BJ (cell line): ENCODE data around the gene SLC9A5. TPM values are rescaled to one million over a fixed set of nuclear protein-coding genes. Genes with fewer than 3 reads are reported as not detected.

Experiments
- CTCF ChIA-PET: fragments of 350-600 bp; formaldehyde crosslinking; extraction: SDS; loops from one replicate; lab custom pipeline; 2021; ENCODE audit warnings: antibody characterized with exemption, inconsistent platforms; lab: Yijun Ruan, JAX
- POLR2A ChIA-PET: fragments of 300-600 bp; sonication (Branson Sonifier 250); formaldehyde crosslinking; extraction: SDS; loops from one replicate; lab custom pipeline; 2021; ENCODE audit warnings: antibody characterized with exemption; lab: Charles Lee
- DNase-seq: peaks from one replicate; pipeline ENCODE4 v3.0.0-alpha.2; 2011; ENCODE audit warnings: low read depth
- H3K27me3 ChIP-seq: 2 replicates; pipeline ENCODE4 v1.6.0; 2011; ENCODE audit warnings: low read length; ENCODE audit not compliant: control insufficient read depth, insufficient read depth
- H3K36me3 ChIP-seq: 2 replicates; pipeline ENCODE4 v1.5.1; 2011; ENCODE audit warnings: low read length; ENCODE audit not compliant: control insufficient read depth, insufficient read depth
- H3K4me3 ChIP-seq: 2 replicates; pipeline ENCODE4 v1.5.1; 2011; ENCODE audit warnings: low read depth, mild to moderate bottlenecking, control low read depth, low read length
- polyA plus RNA-seq: library from polyadenylated mRNA; depleted of rRNA; stranded (reverse); fragments of >200 nt; gene quantifications from 2 replicates; pipeline ENCODE4 v1.2.3, GENCODE V29; 2011
- TF ChIP-seq, protein P1 (sequence below): IDR thresholded peaks from 2 replicates; pipeline ENCODE4 v1.5.1; 2011; ENCODE audit warnings: low read depth, mild to moderate bottlenecking, control low read depth, inconsistent platforms, low read length, moderate library complexity; ENCODE audit not compliant: insufficient read depth

SLC9A5 gene
- polyA plus RNA-seq, 1 experiment, result 2.6 TPM

DNA sequence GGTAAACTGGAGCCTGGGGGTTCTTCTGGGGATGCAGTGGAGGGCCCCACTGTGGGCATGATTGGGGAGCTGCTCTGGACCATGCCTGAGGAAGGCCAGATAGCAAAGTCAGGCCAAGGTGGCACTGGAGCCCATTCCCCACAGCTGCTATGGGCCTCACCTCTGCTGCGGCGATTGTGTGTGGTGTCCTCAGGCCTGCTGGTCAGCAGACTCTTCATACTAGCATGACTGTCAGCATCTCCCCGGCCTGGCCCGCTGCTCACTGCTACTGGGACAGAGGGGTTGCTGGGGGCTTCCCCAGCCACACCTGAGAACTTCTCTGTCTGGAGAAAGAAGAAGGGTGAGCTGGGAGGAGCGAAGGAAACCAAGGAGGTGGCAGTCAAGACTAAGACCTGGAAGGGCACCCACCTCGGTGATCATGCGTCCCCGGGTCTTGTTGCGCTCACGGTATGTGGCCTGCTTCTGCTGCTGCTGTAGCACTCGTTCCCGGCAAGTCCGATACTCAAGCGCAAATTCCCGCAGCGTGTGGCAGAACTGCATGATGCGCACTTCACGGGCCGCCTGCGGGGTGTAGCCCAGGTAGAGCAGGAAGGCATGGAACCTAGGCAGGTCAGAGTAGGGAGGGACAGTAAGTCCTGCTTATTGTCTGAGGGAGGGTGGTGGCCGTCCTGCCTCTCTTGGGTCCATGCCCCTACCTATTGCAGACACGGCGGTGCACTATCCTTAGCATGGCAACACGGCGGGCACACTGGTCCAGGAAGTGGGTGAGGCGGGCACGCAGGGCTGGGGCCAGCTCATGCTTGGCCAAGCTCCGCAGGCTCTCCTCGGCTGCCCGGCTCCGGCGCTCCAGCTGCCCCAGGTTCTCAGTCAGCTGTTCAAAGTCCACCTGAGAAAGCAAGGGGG lies 18.6 kb upstream of the SLC9A5 start:
- Histone ChIP-seq H3K27me3 (no peaks in the 10 kb centered on the region), H3K36me3 (peaks cover 36% of the 10 kb centered on the region), H3K4me3 (no peak overlapping the region)
- DNase-seq, result no peak
- ChIA-PET POLR2A (no interaction called here), CTCF (no interaction called here)
- TF ChIP-seq, protein P1, sequence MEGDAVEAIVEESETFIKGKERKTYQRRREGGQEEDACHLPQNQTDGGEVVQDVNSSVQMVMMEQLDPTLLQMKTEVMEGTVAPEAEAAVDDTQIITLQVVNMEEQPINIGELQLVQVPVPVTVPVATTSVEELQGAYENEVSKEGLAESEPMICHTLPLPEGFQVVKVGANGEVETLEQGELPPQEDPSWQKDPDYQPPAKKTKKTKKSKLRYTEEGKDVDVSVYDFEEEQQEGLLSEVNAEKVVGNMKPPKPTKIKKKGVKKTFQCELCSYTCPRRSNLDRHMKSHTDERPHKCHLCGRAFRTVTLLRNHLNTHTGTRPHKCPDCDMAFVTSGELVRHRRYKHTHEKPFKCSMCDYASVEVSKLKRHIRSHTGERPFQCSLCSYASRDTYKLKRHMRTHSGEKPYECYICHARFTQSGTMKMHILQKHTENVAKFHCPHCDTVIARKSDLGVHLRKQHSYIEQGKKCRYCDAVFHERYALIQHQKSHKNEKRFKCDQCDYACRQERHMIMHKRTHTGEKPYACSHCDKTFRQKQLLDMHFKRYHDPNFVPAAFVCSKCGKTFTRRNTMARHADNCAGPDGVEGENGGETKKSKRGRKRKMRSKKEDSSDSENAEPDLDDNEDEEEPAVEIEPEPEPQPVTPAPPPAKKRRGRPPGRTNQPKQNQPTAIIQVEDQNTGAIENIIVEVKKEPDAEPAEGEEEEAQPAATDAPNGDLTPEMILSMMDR, result no peak

DNA sequence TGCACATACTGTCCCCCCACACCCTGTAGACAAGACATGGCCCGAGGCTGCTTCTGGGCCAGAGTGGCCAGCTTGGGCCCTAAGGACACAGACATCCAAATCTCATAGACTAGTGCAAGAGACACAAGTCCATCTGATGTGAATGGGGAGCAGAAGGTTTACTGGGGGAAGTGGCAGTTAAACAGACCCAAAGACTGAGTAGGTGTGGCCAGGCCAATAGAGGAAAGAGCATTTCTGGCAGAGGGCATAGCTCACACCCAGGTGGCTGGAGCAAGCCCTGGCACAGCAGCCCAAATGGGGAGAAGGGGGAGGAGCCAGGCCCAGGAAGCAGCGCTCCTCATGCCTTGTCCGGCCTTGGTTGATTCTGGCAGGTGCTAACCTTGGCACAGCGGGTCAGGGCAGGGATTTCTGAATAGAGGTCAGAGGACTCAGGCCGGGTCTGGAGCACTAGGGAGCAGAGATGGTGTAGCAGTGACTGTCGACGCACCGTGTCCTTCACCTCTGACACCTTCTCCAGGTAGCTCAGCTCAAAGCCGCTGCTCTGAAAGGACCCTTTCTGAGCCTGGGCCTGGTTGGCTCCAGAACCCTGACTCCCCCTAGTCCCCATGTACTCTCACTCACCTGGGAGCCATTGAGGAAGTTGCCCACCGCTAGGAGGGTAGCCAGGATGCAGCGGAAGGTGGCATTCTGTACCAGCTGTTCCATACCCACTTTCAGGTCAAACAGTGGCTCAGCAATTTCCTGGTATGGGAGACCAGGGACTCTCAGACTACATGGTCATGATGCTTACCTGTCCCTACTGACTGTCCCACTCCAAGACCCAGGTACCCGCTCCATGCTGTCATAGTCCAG lies 17.7 kb upstream of the SLC9A5 start:
- POLR2A ChIA-PET, result no interaction called here
- peaks cover 41% of the 10 kb centered on the region for H3K36me3 ChIP-seq
- H3K27me3 ChIP-seq, result no peaks in the 10 kb centered on the region
- no peak overlapping the region for H3K4me3 ChIP-seq
- CTCF ChIA-PET, result interaction anchor here (1.2 kb wide), 1 partner anchor 13 kb away, joined by 5 read pairs; no protein-coding TSS in a partner anchor
- TF ChIP-seq, protein P1, result no peak
- no peak for DNase-seq

DNA sequence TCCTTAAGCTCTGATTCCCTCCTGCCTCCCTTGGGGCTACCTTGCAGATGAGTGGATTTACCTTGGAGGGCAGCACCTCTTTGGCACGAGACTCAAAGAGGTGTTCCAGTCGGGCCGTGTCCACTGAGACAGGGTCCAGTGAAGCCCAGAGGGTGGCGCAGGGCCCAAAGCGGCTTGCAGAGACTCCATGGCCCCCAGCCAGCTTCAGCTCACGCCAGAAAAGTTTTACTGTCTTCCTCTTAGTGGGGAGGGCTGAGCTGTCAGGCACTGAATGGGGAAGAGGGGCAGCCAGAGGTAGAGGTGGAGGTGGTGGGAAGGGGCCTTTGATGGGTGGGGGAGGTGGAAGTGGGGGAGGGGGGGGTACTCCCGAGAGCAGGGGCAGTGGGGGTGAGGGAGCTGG lies 15.2 kb upstream of the SLC9A5 start:
- H3K36me3 ChIP-seq, result peaks cover 57% of the 10 kb centered on the region
- POLR2A ChIA-PET, result no interaction called here
- no peaks in the 10 kb centered on the region for H3K27me3 ChIP-seq
- no peak overlapping the region for H3K4me3 ChIP-seq
- TF ChIP-seq, protein P1, result no peak
- CTCF ChIA-PET, result no interaction called here
- DNase-seq, result no peak

DNA sequence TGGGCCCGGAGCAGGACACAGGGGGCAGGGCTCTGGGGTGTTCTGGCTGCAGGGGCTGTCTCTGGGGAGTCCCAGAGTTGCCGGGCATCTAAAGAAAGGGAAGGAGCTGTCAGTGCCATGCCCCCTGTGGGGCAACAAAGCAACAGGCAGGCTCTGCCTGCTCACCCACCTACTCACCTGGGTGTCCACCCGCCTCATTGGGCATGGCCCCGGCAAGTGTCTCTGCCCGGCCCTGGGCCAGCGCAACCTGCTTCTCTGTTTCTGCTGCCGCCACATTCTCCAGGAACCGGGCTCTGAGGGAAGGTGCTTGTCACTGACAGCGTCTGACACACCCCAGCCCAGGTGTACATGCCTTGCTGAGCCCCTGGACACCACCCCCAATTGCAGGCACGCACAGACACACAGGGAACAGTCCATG lies 14.6 kb upstream of the SLC9A5 start:
- peaks cover 56% of the 10 kb centered on the region for H3K36me3 ChIP-seq
- no peak for DNase-seq
- H3K27me3 ChIP-seq, result no peaks in the 10 kb centered on the region
- ChIA-PET CTCF (no interaction called here), POLR2A (no interaction called here)
- TF ChIP-seq, protein P1, result no peak
- no peak overlapping the region for H3K4me3 ChIP-seq

DNA sequence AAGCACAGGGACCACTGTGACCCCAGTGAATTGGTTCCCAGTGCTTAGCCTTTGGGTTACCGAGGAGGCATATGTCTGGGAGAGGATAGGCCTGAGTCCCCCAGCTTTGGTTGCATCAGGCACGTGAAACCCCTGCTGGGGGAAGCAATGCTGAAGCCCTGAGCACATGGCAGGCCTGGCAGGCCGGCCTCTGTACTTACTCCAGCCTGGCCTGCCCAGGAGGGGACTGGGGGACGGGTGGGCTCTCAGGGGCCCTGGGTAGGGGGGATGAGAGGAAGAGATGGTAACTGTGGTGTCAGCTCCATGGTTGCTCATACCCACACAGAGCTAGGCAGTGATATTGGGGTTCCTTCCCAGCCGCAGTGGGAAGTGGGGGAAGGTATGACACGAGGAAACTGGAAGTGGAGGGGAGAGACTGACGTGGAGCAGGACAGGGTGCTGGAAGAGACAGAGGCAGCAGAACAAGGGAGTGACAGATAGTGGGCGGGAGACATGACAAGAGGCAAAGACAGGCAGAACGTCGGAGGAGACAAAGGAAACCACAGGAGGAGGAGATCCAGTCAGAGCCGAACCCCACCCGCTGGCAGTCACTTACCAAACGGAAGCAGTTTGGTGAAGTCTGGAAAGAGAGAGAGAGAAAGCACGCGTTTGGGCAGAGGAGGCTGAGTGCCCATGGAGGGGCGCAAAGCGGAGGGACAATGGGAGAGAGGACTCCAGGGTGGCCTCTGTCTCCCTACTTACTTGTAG lies 12.8 kb upstream of the SLC9A5 start:
- Histone ChIP-seq H3K27me3 (no peaks in the 10 kb centered on the region), H3K36me3 (peaks cover 46% of the 10 kb centered on the region), H3K4me3 (no peak overlapping the region)
- ChIA-PET POLR2A (no interaction called here), CTCF (no interaction called here)
- no peak for DNase-seq
- TF ChIP-seq, protein P1, result no peak
